Ovary (tissue), 9 donors: Measurements from ENCODE around the gene BRD4. TPM values are rescaled to one million over a fixed set of nuclear protein-coding genes. Genes with fewer than 3 reads are reported as not detected.
"Not testable (repeated sequence)": the region's sequence is repeated elsewhere in the genome, so short reads cannot be mapped to it uniquely, and the experiment has no call there.

ENCODE experiments used
- DNase-seq, 5 donors: peaks; one replicate each; pipeline ENCODE4 v3.0.0-alpha.2; 2019 to 2020
- H3K27ac ChIP-seq, 2 donors: fragments of 200-600 bp; one replicate each; pipeline versions ENCODE4 v1.5.1 to v1.8.0; 2019 to 2022
- H3K27me3 ChIP-seq: fragments of 200-600 bp; one replicate; pipeline ENCODE4 v1.8.0; 2022
- H3K36me3 ChIP-seq: fragments of 200-600 bp; sonication (generic); one replicate; pipeline ENCODE4 v1.5.1; 2019
- H3K4me1 ChIP-seq: one replicate; pipeline ENCODE4 v1.8.1; 2013; ENCODE audit warnings: mild to moderate bottlenecking, moderate library complexity; ENCODE audit not compliant: insufficient read depth
- H3K4me3 ChIP-seq: fragments of 200-600 bp; sonication (generic); one replicate; pipeline ENCODE4 v1.5.1; 2017
- H3K9me3 ChIP-seq, 2 donors: fragments of 200-600 bp in 1 of 2; sonication (generic) in 1 of 2; one replicate each; pipeline versions ENCODE4 v1.5.1 to v1.8.1; 2013 to 2019; ENCODE audit warnings: mild to moderate bottlenecking in 1 of 2, moderate library complexity in 1 of 2
- EP300 ChIP-seq: sonication (generic); formaldehyde crosslinking; IDR thresholded peaks from one replicate; pipeline ENCODE4 v1.6.1; 2017; ENCODE audit warnings: antibody characterized with exemption
- POLR2A ChIP-seq: fragments of 450-650 bp; IDR thresholded peaks from one replicate; pipeline ENCODE4 v1.6.1; 2017; ENCODE audit warnings: antibody characterized with exemption, mild to moderate bottlenecking, moderate library complexity
- WGBS, 3 donors: extraction: QIAGEN DNeasy Blood & Tissue Kit in 1 of 3; methylation state at CpG; one replicate each; pipeline versions ENCODE4 v1.1.5 to v1.1.7; 2013 to 2017; 5-methylcytosine and 5-hydroxymethylcytosine counted together
- intact Hi-C, 4 donors: fragments of 100-400 bp; cut with DNase I; formaldehyde crosslinking; loops; one replicate each; pipeline versions ENCODE4 v1.11.0 to v1.15.1; 2022 to 2023
- polyA plus RNA-seq, 2 donors: library from polyadenylated mRNA; stranded (reverse); fragments of 200-250 nt in 1 of 2; fragments of 350-450 nt in 1 of 2; fragmentation: Illumina TruSeq in 1 of 2; extraction: RNeasy Lipid Tissue Mini Kit (QIAGEN cat#74804) in 1 of 2; gene quantifications; one replicate each; pipeline ENCODE4 v1.2.3, GENCODE V29; 2013 to 2014
- total RNA-seq, 7 donors: library from RNA; depleted of rRNA in 2 of 7; stranded (reverse); fragments of >200 nt in 2 of 7; fragmentation: NEBNext Ultra II Directional in 3 of 7; extraction: Animal tissue kit (Norgen Biotek cat#: 25700) in 3 of 7; gene quantifications; one replicate each; pipeline versions ENCODE4 v1.1.0 to v1.2.4, GENCODE V29; 2016 to 2023
- TF ChIP-seq, protein P1 (sequence below), 3 donors: fragments of 450-650 bp in 2 of 3; fragments of 200-600 bp in 1 of 3; IDR thresholded peaks; one replicate each; pipeline versions ENCODE4 v1.5.1 to v1.8.0; 2016 to 2022; ENCODE audit warnings: antibody characterized with exemption in 3 of 3, mild to moderate bottlenecking in 1 of 3
- donor health status: DM: no; HTN: no; CAD: no; lungs with moderate emphysema.
- donor health status: DM: no; HTN: no; CAD: no.
- donor health status: Bipolar disorder and iron deficiency.
- donor health status: DM: yes; HTN: yes; CAD: no.
- donor health status: DM: no; HTN: no; CAD: no.
- donor health status: DM: yes; HTN: yes; CAD: no.

The BRD4 gene
- total and polyA plus RNA-seq, 9 donors: 19.6 to 127 (median 90.4) TPM

DNA sequence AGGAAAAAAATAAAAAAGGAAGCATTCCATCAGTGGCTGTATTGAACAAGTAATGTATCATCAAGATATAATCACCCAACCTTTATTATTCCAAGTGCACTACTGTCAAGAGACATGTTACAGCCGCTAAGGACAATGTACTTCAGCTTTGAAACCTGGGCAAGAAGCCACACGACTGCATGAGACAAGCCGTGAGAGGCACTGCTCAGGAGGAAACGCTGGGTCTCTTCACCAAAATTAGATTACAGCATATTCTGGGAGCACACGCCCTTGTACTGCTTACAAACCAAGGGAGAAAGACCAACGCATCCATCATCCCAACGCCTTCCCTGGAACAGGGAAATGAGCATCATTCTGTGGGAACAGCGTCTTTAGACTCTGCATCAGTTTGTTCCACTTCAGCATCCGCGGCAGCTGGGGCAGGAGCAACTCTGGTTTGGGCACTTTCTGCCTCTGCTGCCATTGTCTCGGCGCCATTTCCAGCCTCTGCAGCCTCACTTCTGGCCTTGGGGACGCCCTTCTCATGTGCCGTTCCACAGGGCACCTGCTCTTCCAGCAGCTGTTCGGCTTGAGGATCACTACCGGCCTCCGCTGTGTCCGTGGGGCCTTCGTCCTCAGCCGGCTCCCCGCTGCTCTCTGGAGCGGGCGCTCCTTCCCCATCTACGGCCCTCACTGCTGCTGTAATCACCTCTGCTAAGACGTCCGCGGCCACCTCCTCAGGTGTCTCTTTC is 22.4 kb upstream of the BRD4 start:
- H3K27ac ChIP-seq: no peak overlapping the region
- DNase-seq: no peak
- 75 to 79% (median 79%) methylated on average over 27 of the region's 27 CpGs for WGBS, 3 donors
- no peaks in the 10 kb centered on the region for H3K4me1 ChIP-seq
- no peak for TF ChIP-seq EP300
- TF ChIP-seq POLR2A: no peak
- TF ChIP-seq, protein P1, sequence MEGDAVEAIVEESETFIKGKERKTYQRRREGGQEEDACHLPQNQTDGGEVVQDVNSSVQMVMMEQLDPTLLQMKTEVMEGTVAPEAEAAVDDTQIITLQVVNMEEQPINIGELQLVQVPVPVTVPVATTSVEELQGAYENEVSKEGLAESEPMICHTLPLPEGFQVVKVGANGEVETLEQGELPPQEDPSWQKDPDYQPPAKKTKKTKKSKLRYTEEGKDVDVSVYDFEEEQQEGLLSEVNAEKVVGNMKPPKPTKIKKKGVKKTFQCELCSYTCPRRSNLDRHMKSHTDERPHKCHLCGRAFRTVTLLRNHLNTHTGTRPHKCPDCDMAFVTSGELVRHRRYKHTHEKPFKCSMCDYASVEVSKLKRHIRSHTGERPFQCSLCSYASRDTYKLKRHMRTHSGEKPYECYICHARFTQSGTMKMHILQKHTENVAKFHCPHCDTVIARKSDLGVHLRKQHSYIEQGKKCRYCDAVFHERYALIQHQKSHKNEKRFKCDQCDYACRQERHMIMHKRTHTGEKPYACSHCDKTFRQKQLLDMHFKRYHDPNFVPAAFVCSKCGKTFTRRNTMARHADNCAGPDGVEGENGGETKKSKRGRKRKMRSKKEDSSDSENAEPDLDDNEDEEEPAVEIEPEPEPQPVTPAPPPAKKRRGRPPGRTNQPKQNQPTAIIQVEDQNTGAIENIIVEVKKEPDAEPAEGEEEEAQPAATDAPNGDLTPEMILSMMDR (IDR thresholded peaks at IDR 0.05): no peak
- no peaks in the 10 kb centered on the region for H3K27me3 ChIP-seq
- no peaks in the 10 kb centered on the region for H3K36me3 ChIP-seq
- no peaks in the 10 kb centered on the region for H3K9me3 ChIP-seq
- H3K4me3 ChIP-seq: no peak overlapping the region
- intact Hi-C loops: no loop called here

GRCh38 chr19:15353908-15354307 is 21.6 kb upstream of the BRD4 start:
- intact Hi-C loops: no loop called here
- no peaks in the 10 kb centered on the region for H3K27me3 ChIP-seq
- no peak for DNase-seq
- no peak overlapping the region for H3K27ac ChIP-seq
- H3K9me3 ChIP-seq: no peaks in the 10 kb centered on the region
- H3K4me1 ChIP-seq: no peaks in the 10 kb centered on the region
- H3K36me3 ChIP-seq: no peaks in the 10 kb centered on the region
- TF ChIP-seq POLR2A (no peak), EP300 (no peak)
- TF ChIP-seq, protein P1 (IDR thresholded peaks at IDR 0.05): no peak
- no peak overlapping the region for H3K4me3 ChIP-seq
- WGBS, 3 donors: 58 to 79% (median 61%) methylated on average over 4 of the region's 4 CpGs

GRCh38 chr19:15352535-15352934 is 20.2 kb upstream of the BRD4 start:
- H3K4me1 ChIP-seq, H3K36me3 ChIP-seq, intact Hi-C loops, H3K4me3 ChIP-seq, H3K27ac ChIP-seq, H3K27me3 ChIP-seq, H3K9me3 ChIP-seq, DNase-seq: not testable (repeated sequence)
- WGBS, 3 donors: 81 to 86% (median 84%) methylated on average over 8 of the region's 8 CpGs

DNA sequence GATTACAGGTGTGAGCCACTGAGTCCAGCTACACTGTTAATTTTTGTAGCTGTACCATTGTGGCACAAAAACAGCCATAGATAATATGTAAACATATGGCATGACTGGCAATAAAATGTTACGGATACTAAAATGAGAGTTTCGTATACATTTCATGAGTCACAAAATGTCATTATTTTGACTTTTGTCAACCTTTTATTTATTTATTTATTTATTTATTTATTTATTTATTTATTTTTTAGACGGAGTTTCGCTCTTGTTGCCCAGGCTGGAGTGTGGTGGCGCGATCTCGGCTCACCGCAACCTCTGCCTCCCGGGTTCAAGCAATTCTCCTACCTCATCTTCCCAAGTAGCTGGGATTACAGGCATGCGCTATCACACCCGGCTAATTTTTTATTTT is 9.0 kb upstream of the BRD4 start:
- H3K27me3 ChIP-seq, H3K9me3 ChIP-seq, H3K27ac ChIP-seq, DNase-seq, intact Hi-C loops, H3K4me1 ChIP-seq, H3K36me3 ChIP-seq, H3K4me3 ChIP-seq: not testable (repeated sequence)
- 96 to 98% (median 97%) methylated on average over 11 of the region's 11 CpGs for WGBS, 3 donors

- Histone ChIP-seq H3K27ac (no peak overlapping the region), H3K9me3 (no peaks in the 10 kb centered on the region), H3K27me3 (no peaks in the 10 kb centered on the region), H3K4me3 (no peak overlapping the region), H3K4me1 (no peaks in the 10 kb centered on the region), H3K36me3 (no peaks in the 10 kb centered on the region)
- TF ChIP-seq POLR2A (no peak), EP300 (no peak)
- TF ChIP-seq, protein P1 (IDR thresholded peaks at IDR 0.05): no peak
- intact Hi-C loops: no loop called here
- DNase-seq: no peak
- WGBS, 3 donors: 80 to 93% (median 83%) methylated on average over 4 of the region's 4 CpGs
Observed at GRCh38 chr19:15340086-15340485, 7.7 kb upstream of the BRD4 start.
